Stimulated activated CD4-positive, alpha-beta T cell treated with anti-CD3 and anti-CD28 coated beads, Interleukin-15, amount 100 ng/mL, for 48 hours (primary cell): ENCODE measurements around the gene PTPRG.

Experiments used
- DNase-seq, 2 donors: peaks; one replicate each; pipeline ENCODE4 v3.0.0-alpha.2; 2020; ENCODE audit warnings: low read depth in 2 of 2

PTPRG gene

DNA sequence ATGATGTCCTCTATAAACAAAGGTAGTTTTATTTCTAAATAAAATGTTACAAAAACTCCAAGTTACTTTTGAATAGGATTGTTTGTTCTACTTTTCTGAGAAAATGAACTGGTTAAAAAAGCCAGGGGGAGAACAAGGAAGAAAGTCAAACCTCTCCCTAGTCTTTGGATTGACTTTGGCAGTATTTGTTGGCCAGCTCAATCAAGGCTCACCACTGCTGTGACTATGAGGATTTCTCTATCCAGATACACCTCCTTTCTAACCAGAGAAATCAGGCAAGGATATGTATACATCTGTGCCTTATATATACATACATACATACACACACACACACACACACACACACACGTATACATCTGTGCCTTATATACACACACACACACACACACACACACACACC is 704.2 kb downstream of the PTPRG start:
- DNase-seq, result no peak

DNA sequence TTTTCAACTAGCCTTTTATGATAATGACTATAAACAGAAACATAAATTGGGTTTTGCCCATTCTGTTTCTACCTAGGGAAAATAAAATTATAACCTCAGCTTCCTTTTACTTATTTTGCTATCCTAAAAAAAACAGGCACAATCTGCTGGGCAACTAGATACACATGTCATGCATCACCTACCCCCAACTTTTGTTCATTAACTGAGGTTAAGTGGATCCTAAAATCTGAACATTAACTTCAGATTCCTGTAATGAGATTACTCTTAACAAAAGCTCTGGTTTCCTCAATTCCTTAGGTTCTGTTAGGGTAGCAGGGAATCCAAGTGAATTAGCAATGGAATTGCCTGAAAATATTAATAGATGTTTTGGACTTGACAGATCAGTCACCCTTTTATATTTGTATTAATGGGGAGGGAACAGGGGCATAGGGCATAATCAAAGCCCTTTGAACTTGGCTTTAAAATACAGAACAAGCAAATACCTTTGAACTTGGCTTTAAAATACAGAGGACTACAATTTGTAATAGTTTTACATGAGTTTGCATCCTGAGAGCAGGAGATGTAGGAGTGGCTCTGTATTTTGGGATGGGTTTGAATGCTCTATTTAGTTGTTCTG is 705.4 kb downstream of the PTPRG start:
- DNase-seq, result no peak

DNA sequence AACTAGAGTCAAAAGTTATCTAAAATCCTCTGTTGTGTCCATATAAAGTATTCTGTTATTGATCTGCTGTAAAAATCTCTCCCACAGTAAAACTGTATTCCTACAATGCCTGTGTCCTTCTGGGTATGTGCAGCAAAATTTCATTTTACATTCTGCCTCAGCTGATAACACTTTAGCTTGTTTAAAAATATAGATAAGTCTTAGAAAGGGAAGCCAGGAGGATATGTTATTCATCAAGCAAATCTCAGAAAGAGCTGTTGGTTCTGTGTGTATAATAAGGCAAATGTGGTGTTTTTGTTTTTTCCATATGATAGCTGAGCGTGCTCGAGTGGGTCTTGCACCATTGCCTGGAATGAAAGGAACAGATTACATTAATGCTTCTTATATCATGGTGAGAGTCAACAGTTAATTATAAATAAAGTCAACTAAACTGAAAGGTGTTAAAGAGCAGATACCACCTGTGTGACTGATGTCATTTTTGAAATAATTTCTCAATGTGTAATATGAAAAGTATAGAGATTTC is 715.3 kb downstream of the PTPRG start:
- no peak for DNase-seq

DNA sequence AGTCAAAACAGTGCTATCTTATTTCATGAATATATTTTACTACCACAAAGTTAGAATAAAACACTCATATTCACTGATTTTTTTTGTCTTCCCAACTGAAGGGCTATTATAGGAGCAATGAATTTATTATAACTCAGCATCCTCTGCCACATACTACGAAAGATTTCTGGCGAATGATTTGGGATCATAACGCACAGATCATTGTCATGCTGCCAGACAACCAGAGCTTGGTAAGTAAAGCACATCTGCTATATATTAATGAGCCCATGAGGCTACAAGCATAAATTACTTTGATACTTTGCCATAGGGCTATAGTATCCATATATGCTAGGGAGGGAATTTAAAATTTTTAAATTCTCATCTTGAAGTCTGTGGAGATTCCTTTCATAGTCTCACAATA is 716.1 kb downstream of the PTPRG start:
- no peak for DNase-seq

DNA sequence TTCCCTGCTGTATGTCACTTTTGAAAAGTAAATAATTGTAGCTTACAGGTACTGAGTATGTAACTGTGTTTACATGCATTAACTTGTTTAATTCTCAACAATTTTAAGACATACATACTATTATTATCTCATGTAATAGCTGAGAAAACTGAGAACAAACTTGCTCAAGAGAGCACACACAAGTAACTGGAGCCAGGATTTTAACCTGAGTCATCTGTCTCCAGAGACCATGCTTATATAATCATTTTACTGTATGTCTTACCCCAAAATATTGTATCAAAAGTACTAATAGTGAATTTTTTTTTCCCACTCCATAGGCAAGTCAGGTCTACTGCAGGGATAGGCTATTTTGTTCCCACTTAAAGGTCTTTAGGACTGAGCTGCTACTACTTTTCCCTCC is 716.6 kb downstream of the PTPRG start:
- DNase-seq, result no peak

DNA sequence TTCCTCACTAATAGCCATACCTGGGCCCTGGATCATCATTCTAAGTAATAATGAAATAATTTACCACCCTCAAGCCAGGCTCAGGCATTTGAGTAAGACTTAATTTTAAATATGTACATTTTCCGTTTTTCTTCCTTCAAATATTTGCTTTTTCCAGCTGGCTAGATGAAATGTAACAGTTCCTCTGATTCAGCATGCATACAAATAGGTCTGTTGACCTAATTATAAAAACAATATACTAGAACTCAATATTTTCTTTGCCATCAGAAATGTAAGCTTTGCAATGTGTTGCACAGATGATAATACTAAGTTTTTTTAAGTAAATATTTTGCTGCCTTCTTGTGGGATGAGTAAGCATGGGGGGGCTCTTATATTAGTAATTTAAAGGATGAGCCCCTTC is 720.4 kb downstream of the PTPRG start:
- no peak for DNase-seq

DNA sequence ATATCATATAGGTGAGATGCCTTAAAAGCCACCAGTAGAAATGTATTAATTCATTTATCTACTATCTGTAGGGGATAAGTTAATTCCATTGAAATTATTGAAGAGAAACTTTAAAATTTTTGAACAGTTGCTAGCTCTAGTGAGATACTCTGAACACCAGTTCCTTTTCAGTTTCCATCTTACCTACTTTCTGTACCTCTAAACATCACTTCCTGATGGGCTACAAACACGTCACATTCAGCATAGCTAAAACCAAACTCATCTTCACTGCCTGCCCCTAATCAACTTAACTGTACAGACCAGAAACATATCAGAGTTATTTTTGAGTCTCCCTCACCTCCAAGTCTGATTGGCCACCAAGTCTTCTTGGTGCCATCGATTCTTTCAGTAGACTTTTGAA is 723.1 kb downstream of the PTPRG start:
- no peak for DNase-seq

DNA sequence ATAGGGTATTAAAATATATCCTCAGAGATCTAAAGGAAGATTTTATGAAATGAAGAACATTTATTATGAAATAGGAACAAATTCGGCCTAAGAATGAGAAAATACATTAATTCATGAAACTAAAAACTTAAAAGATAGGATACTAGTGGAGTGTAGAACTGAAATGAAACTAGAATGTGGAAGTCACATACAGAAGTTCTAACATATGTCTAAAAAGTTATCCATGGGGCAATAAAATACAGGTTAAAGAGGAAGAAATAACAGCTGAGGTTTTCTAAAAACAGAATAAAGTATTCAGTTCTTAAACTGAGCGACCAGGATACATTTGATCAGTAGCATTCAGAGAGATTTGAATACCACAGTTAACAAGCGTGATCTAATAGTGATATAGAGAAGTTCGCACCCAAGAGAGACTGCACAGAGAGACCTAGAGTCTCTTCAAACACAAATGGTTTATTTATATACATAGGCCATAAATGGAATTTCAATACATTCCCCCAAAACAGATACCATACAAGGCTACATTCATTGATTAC is 726.1 kb downstream of the PTPRG start:
- no peak for DNase-seq

DNA sequence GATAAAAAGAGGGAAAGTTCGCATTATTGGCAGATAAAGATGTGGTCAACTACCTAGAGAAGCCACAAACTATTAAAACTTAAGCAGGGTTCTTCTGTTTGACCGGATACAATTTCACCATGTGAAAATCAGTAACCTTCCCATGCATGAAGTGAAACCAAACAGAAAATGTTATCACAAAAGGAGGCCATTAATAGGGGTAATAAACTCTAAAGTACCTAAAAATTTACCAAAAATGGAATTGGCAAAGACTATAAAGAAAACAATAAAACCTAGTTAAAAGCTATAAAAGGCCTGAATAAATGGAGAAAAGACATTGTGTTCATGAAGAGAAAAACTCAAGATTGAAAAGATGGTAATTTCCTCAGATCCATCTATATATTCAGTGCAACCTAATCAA is 728.6 kb downstream of the PTPRG start:
- no peak for DNase-seq

DNA sequence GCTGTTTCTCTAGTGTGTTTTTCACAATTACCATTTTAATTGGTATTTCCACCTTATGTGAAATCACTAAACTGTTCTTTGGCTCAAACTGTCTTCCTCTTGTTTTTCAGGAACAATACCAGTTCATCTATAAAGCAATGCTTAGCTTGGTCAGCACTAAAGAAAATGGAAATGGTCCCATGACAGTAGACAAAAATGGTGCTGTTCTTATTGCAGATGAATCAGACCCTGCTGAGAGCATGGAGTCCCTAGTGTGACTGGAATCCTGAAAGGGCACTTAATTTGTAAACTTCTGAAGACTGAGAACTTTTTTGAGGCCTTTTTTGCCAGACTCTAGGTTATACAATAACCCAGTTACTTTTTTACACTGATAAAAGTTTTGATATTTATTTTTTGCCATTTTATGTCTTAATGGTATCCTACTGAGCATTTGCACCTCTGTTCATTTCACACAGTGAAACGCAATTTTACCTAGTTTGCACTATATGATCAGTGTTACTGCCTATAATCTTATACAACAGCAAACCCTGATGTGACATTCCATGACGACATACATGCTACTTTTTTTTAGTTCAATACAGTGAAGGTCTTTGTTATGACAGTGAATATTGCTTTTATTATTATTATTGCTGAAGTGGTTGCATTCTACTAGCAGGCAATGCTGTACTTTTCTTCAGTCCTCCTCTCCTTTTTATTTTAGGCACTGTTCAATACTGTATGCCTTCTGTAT is 731.8 kb downstream of the PTPRG start:
- no peak for DNase-seq

DNA sequence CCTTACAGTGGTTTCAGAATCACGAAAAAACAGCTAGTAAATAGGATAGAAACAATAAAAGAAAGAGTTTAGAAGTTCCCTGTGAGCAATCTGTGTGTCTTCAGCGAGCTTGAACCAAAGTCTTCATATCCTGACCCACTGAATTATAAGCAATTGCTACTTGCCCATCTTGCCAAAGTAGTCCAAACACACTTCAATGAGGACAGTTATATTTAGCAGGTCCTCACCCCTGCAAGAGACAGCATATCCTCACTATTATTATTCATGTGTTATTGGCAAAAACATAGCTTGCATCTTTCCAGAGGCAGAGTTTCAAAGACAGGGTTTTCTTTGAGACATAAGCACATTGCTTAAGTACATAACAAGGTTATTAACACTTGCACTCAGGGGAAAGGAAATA is 734.2 kb downstream of the PTPRG start:
- DNase-seq, result no peak

DNA sequence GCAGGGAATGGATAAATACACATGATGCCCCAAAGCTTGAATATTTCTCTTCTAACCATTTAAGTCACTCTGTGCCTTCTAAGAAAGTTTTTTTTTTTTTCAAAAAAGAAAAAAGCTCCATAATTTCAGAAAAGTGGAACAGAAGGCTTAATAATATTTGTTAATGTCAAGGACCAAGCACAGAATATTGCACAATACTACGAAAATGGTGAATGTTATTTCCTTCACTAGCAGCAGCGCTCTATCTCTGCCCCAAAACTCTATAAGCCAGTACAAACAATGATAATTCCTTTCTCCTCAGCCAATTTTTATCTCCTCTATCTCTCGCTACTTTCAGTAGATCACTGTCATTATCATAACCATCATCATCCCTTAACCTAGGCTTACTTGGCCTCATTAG is 739.2 kb downstream of the PTPRG start:
- DNase-seq, result no peak

DNA sequence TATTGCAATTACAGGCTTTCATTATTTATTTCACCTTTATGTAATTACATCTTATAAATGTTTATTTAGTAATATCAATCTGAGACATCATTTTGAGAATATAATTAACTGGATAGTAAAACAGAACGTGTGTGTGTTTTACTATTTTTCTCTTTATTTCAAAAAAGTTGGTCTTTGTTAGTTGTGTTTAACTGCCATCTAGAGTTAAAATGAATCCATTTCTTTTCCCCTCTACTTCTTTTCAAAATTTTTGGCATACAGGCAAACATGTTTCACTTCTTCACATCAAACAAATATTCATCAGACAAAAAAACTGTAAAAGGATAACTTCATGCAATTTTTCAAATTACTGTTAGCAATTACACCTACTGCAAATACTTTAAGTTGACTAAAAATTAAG is 750.8 kb downstream of the PTPRG start:
- DNase-seq, result no peak

DNA sequence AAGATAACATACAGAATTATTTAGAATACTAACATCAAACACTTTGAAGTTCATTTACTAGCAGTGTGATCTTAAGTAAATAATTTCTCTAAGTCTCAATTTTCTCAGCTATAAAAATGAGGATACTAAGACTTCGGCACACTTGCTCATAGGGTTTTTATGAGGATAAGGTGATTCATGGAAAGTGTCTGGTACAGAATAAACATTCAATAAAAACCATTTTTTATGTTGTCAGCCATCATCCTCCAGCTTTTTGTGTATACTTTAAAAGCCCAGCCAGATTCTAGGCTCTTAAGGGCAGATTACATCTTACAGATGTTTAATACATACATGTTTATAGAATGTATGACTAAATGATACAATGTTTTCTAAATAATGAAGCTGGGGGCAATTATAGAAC is 755.2 kb downstream of the PTPRG start:
- DNase-seq, result no peak

DNA sequence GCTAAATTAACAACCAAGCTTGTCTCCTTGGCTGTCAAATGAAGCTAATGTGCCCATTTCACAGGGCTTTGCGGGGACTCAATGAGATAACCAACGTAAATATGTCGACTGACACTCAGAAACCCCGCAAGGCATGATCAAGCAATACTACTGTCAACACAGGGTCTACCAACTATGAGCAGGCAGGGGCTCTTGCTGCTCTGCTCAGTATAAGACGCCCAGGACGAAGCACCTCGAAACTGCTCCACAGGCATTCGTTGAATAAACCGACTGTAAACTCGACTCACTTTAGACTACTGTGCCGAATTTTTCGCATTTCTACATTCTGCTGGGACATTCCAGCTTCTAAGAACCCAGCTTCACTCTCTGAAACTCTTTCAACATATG is 757.0 kb downstream of the PTPRG start:
- DNase-seq, result no peak

DNA sequence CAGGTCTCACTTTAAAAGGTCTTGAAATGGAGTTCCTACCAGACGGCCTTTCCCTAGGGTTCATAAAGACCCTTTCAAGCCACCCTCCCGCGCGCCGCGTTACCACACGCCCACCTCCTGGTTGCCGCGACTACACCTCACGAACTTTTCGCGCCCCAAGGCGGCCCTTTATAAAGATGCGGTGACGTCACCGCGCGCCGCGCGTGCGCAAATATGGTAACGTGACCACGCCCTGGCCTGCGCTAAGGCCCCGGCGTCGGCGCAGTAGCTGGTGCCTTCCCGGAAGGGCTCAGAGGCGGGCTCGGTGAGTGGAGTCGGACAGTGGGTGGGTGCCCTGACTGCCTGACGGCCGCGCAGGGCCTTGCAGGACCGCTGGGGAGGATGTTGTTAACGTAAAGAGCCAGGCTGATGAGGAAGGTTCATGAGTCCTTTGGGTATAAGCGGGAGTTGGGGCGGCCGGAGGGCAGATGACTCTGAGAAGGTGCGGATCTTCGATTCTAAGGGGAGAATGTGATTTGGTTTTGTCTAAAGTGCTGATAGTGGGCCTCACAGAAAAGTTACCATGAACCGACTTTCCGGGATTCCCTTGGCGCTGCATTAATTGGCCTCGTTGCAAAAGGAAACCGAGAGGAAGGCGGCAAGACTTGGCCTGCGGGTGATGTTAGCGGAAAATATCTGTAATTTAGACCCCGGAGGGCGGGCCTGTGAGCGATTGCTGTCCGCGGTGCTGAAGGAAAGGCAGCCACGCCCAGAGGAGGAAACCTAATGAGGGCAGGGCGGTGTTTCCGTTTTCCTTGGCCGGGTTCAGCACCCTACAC is 757.6 kb downstream of the PTPRG start:
- DNase-seq, result peak; percentile 59 to 68

DNA sequence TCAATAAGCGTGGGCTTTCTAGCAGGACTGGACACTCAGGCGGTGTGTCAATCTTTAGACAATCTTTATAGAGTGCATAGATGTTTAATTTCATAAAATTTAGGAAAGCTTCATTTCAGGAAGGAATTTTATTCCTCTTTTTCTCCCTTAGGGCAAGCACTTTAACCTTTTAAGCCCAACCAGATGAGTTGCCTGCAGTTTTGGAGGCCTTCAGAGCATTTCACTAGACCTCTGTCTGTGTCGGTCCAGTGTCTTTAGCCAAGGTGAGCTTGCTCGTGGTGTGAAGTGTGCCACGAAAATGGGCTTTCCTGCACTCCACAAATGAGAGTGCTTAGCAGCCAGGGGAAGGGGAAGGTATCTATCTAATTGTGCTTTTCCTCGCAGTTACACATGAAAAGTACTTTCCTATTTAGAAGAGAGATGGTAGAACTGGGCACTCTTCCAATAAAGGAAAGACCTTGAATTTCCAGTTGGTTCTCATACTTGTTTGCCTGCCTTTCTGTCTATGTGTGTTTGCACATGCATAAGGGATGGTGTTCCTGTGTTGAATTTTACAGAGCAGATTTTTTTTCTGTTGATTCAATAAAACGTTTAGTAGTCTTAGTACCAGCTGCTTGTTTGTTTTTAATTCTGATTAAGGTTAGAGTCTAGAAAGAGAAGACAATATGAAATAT is 758.3 kb downstream of the PTPRG start:
- no peak for DNase-seq

DNA sequence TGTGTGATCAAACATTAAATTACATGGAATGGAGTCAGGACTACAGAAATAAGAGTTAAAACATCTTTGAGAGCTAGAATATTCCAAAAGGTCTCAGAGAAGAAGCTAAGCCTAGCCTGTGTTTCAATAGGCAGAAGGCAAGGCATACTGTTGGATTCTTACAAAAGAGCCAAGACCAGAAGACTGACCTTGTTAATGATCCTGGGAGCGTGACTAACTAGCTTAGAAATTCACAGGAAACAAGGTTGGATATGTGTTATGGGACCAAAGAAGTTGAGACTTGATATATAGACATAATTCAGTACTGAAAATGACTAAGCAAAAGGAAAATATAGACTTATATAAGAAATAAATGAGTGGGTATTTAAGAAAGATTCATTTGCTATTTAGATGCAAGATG is 761.9 kb downstream of the PTPRG start:
- no peak for DNase-seq

DNA sequence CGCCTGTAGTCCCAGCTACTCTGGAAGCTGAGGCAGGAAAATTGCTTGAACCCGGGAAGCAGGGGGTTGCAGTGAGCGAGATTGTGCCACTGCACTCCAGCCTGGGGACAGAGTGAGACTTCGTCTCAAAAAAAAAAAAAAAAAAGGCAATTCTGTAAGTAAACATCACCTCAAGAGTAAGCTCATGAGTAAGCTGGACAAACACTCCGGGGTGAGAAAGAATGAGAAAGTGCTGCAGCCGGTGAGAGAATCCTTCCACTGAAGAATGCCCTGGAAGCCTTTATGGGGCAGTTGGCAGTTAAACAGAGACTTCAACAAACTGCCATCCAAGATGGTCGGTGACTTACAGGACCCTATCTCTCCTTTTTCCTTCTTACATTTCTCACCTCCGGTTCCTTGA is 764.5 kb downstream of the PTPRG start:
- no peak for DNase-seq

DNA sequence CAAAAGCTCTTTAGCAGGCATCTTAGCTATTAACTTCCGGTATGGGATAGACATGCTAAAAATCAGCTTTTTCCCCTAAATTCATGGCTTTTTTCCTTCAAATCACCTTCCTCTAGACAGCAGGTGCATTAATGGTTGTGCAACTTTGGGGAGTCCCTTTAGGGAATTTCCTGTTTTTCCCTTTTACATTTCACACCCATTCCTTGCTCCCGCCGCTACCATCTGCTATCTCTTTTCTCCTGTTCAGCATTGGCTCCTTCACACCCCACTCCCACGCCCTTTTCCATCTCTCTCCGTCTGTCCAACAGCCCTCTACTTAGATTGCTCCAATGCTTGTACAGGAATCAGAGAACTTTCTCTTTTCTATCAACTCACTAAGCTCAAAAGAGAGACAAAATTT is 768.6 kb downstream of the PTPRG start:
- no peak for DNase-seq

DNA sequence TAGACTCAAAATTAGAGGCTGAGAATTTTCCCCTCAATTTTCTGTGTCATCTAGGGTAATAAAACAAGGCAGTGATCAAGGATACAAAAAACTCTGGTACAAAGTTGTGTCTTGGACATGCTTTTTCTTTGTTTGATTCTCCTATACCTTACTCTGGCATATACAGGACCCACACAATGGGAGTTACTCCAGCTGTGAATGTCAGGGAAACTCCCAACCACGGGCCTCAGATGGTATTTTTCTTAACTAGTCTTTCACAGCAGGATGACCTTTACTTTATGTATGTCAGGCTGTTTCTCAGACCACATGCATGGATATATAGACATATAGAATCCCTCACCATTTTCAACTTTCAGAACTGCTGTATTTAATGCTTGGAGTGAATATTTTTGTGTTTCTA is 770.6 kb downstream of the PTPRG start:
- no peak for DNase-seq

DNA sequence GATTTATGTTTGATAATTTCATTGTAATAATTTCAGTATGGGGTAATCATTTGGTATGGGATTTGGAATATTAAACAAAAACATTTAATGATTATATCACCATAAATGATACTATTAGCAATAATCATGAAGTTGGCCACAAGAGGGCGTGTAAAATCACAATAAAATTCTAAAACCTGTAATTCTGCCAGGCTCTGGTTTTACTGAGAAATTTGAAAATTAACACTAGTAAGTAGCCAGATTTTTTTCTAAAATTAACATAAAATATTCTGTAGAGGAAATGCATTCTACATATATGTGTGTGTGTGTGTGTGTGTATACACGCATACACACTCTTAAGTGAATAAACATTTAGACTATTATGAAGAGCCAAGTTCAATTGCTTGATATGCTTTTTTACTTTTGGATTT is 771.5 kb downstream of the PTPRG start:
- no peak for DNase-seq
